ENCODE measurements around the gene VAMP7.
"Not testable (repeated sequence)": the region's sequence is repeated elsewhere in the genome, so short reads cannot be mapped to it uniquely, and the experiment has no call there.

Gene VAMP7

GRCh38 chrX:155907661-155908060, 26.5 kb downstream of the VAMP7 start:
- not testable (repeated sequence) for DNase-seq (ENCODE audit: low read depth in 2 of 2)

GRCh38 chrX:155923200-155923599, 42.1 kb downstream of the VAMP7 start:
- DNase-seq (ENCODE audit: low read depth in 2 of 2) = no peak

- not testable (repeated sequence) for DNase-seq (ENCODE audit: low read depth in 2 of 2)
Observed at GRCh38 chrX:155930852-155931618, 49.9 kb downstream of the VAMP7 start.

GRCh38 chrX:155938132-155938531, 57.0 kb downstream of the VAMP7 start:
- DNase-seq (ENCODE audit: low read depth in 2 of 2) = no peak

- DNase-seq (ENCODE audit: low read depth in 2 of 2) = no peak
Observed at GRCh38 chrX:155949098-155949497, 68.0 kb downstream of the VAMP7 start.

GRCh38 chrX:155951237-155951789, 70.2 kb downstream of the VAMP7 start:
- no peak for DNase-seq (ENCODE audit: low read depth in 2 of 2)

GRCh38 chrX:155953055-155953454, 71.9 kb downstream of the VAMP7 start:
- DNase-seq (ENCODE audit: low read depth in 2 of 2) = no peak

GRCh38 chrX:155954793-155955192, 73.6 kb downstream of the VAMP7 start:
- no peak for DNase-seq (ENCODE audit: low read depth in 2 of 2)

GRCh38 chrX:155956099-155956498, 75.0 kb downstream of the VAMP7 start:
- no peak for DNase-seq (ENCODE audit: low read depth in 2 of 2)

- DNase-seq (ENCODE audit: low read depth in 2 of 2) = no peak
Observed at GRCh38 chrX:155956649-155957048, 75.5 kb downstream of the VAMP7 start.

- DNase-seq (ENCODE audit: low read depth in 2 of 2) = no peak
Observed at GRCh38 chrX:155957843-155958242, 76.7 kb downstream of the VAMP7 start.

- no peak for DNase-seq (ENCODE audit: low read depth in 2 of 2)
Observed at GRCh38 chrX:155959018-155959587, 78.0 kb downstream of the VAMP7 start.

GRCh38 chrX:155962906-155963305, 81.8 kb downstream of the VAMP7 start:
- DNase-seq (ENCODE audit: low read depth in 2 of 2) = no peak

GRCh38 chrX:155966876-155967275, 85.7 kb downstream of the VAMP7 start:
- DNase-seq (ENCODE audit: low read depth in 2 of 2) = peak in 1 of 2 donors; percentile 12

- no peak for DNase-seq (ENCODE audit: low read depth in 2 of 2)
Observed at GRCh38 chrX:155967653-155968325, 86.6 kb downstream of the VAMP7 start.

GRCh38 chrX:155968326-155968661, 87.1 kb downstream of the VAMP7 start:
- DNase-seq (ENCODE audit: low read depth in 2 of 2) = no peak

- no peak for DNase-seq (ENCODE audit: low read depth in 2 of 2)
Observed at GRCh38 chrX:155968791-155969190, 87.6 kb downstream of the VAMP7 start.

GRCh38 chrX:155971658-155972057, 90.5 kb downstream of the VAMP7 start:
- DNase-seq (ENCODE audit: low read depth in 2 of 2) = not testable (repeated sequence)

GRCh38 chrX:155972241-155972640, 91.1 kb downstream of the VAMP7 start:
- DNase-seq (ENCODE audit: low read depth in 2 of 2) = not testable (repeated sequence)

GRCh38 chrX:155983326-155983725, 102.2 kb downstream of the VAMP7 start:
- no peak for DNase-seq (ENCODE audit: low read depth in 2 of 2)

GRCh38 chrX:155985208-155985607, 104.1 kb downstream of the VAMP7 start:
- DNase-seq (ENCODE audit: low read depth in 2 of 2) = no peak

- not testable (repeated sequence) for DNase-seq (ENCODE audit: low read depth in 2 of 2)
Observed at GRCh38 chrX:155986995-155987394, 105.8 kb downstream of the VAMP7 start.

GRCh38 chrX:155988859-155989258, 107.7 kb downstream of the VAMP7 start:
- no peak for DNase-seq (ENCODE audit: low read depth in 2 of 2)
